Activated CD4-positive, alpha-beta T cell treated with anti-CD3 and anti-CD28 coated beads for 24 hours (primary cell): ENCODE results near the gene STK17A.
"Not testable (repeated sequence)": the region's sequence is repeated elsewhere in the genome, so short reads cannot be mapped to it uniquely, and the experiment has no call there.

ENCODE experiments used
- DNase-seq, 2 donors: peaks; one replicate each; pipeline ENCODE4 v3.0.0-alpha.2; 2020; ENCODE audit warnings: low read depth in 2 of 2

STK17A gene

DNA sequence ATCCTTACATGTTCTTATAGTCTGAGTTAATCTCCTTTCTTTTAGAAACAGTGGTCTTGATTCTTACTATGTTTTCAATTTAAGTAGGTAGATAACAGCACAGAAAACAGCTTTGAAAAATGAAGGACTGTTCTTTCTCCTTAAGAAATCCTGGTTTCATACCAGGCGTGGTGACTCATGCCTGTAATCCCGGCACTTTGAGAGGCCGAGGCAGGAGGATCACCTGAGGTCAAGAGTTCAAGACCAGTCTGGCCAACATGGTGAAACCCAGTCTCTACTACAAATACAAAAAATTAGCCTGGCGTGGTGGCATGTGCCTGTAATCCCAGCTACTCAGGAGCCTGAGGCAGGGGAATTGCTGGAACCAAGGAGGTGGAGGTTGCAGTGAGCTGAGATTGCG is 13.5 kb downstream of the STK17A start:
- not testable (repeated sequence) for DNase-seq

- DNase-seq: no peak
Measured at GRCh38 chr7:43600056-43600455, 17.1 kb downstream of the STK17A start.

- DNase-seq: no peak
Measured at GRCh38 chr7:43602256-43602655, 19.3 kb downstream of the STK17A start.

DNA sequence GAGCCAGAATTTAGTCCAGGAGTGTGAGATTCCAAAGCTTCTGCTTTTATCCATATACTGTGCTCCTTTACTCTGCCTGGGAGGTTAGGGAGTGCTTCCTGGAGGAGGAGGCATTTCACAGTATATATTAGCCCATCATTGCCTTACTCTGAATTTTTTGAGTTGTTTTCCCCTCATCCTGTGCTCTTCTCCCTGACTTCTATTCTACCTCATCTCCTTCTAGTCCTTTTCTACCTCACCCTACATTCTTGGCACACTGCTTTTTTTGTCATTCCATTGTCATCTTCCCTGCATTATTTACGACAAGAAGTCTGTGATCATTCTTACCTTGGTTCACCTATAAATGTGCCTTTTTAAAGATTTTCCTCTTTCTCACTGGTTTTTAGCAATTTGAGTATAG is 21.3 kb downstream of the STK17A start:
- no peak for DNase-seq

- DNase-seq: no peak
Measured at GRCh38 chr7:43609097-43609496, 26.2 kb downstream of the STK17A start.

- DNase-seq: no peak
Measured at GRCh38 chr7:43612128-43612527, 29.2 kb downstream of the STK17A start.

- peak in 1 of 2 donors; percentile 28 for DNase-seq
Measured at GRCh38 chr7:43612599-43613589, 30.0 kb downstream of the STK17A start.

DNA sequence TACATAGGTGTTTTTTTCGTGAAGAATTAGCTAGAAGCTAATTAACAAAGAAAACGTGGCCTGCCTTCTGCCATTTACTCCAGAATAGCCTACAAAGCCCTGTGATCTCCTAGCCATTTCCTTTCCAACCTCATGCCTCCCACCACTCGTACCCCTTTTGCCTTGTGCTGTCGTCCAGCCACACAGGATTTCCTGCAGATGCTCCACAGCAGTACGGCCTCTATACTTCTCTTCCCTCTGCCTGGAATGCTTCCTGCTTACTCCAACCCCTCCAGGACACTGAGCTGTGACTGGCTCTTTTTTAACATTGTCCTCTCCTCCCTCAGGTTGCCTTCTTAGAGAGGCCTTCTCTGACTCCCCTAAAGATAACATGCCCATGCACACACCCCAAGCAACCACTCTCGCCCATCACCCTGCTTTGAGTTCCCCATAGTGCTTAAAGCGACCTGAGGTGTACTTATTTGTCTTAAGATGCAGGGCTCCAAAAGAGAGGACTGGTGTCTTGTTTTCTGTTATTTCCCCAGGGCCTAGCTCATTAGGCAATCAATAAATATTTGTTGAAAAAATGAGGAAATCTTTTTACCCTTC is 32.7 kb downstream of the STK17A start:
- DNase-seq: no peak

DNA sequence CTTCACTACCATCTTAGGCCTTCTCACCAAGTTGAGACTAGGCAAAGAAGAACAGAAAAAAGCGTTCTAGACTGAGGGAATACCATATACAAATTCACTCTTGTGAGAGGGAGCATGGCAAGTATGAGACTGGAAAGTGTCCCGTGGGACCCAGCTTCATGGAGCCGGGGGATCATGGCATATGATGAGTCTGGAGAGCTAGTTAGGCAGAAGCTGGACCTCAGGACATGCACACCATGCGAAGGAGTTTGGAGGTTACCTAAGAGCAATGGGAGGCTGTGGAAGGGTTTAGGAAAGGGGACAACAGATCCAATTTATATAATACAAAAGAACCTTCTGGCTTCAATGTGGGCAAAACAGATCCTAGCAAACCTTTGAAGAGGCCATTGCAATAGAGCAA is 34.1 kb downstream of the STK17A start:
- no peak for DNase-seq

DNA sequence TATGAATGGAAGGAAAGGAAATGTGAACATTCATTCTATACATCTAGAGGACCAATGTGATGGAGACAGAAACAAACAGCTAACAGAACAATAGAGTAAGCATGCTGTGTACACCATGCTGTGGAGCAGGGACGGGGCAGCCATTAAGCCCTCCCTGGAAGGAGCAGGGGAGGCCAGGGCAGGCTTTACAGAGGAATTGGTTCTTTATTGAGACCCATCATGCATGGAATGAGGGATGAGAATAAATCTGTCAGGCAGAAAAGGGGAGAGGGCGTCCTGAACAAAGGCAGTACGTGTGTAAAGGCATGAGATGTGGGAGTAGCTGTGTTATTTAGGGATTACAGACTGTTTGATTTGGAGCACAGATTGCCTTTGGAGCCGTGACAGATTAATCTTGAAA is 35.2 kb downstream of the STK17A start:
- no peak for DNase-seq

GRCh38 chr7:43619213-43620012 is 36.5 kb downstream of the STK17A start:
- DNase-seq: no peak

- DNase-seq: no peak
Measured at GRCh38 chr7:43621729-43622448, 39.0 kb downstream of the STK17A start.

- no peak for DNase-seq
Measured at GRCh38 chr7:43624156-43624555, 41.2 kb downstream of the STK17A start.

GRCh38 chr7:43625453-43625852 is 42.5 kb downstream of the STK17A start:
- no peak for DNase-seq

- DNase-seq: no peak
Measured at GRCh38 chr7:43625980-43626379, 43.1 kb downstream of the STK17A start.

GRCh38 chr7:43626695-43627094 is 43.8 kb downstream of the STK17A start:
- no peak for DNase-seq

- DNase-seq: not testable (repeated sequence)
Measured at GRCh38 chr7:43627798-43628197, 44.9 kb downstream of the STK17A start.

DNA sequence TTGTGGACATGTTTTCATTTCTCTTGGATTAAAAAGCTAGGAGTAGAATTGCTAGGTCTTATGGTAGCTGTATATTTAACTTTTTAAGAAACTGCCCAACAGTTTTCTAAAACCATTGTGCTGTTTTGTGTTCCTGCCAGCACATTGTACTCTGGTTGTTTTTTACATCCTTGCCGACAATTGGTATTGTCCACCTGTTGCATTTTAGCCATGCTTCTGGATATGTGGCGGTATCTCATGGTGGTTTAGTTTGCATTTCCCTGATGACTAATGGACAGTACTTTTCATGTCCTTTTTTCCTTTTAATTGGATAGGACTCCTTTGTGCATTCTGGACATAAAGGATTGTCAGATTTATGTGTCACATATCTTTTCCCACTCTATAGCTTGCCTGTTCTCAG is 45.5 kb downstream of the STK17A start:
- DNase-seq: no peak

- DNase-seq: no peak
Measured at GRCh38 chr7:43629857-43630256, 46.9 kb downstream of the STK17A start.

DNA sequence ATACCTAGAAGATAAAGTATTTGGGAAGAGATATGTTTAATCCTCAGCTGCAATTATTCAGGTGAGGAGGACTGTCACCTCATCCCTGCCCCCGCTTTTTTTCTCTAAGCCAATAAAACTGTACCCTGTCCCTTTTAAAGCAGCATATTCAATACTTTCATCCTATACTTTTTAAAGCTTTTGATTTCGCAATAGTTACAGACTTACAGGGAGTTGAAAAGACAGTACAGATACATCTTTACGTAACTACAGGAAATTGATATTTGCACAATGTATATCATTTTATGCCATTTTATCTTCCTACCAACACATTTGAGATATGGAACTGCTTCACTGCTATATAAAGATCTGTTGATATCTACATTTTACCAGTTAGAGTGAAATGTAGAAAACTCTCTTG is 47.6 kb downstream of the STK17A start:
- no peak for DNase-seq

GRCh38 chr7:43631559-43631958 is 48.7 kb downstream of the STK17A start:
- DNase-seq: no peak

GRCh38 chr7:43632746-43633145 is 49.8 kb downstream of the STK17A start:
- DNase-seq: no peak
